ENCODE results near the gene GRIK4.

GRIK4 gene

GRCh38 chr11:120818097-120818496 lies 306.5 kb downstream of the GRIK4 start:
- DNase-seq, result no peak

- no peak for DNase-seq
These were observed 307.5 kb downstream of the GRIK4 start for GRCh38 chr11:120819003-120819402.

- no peak for DNase-seq
These were observed 308.2 kb downstream of the GRIK4 start for GRCh38 chr11:120819437-120820365.

GRCh38 chr11:120823159-120823558 lies 311.6 kb downstream of the GRIK4 start:
- no peak for DNase-seq

GRCh38 chr11:120824242-120824641 lies 312.7 kb downstream of the GRIK4 start:
- no peak for DNase-seq

- DNase-seq, result no peak
These were observed 315.6 kb downstream of the GRIK4 start for GRCh38 chr11:120827198-120827597.

- no peak for DNase-seq
These were observed 316.3 kb downstream of the GRIK4 start for GRCh38 chr11:120827820-120828219.

- DNase-seq, result no peak
These were observed 317.3 kb downstream of the GRIK4 start for GRCh38 chr11:120828847-120829246.

- no peak for DNase-seq
These were observed 318.6 kb downstream of the GRIK4 start for GRCh38 chr11:120830085-120830620.

GRCh38 chr11:120832481-120833238 lies 321.1 kb downstream of the GRIK4 start:
- DNase-seq, result no peak

- DNase-seq, result no peak
These were observed 323.2 kb downstream of the GRIK4 start for GRCh38 chr11:120834686-120835210.

- peak; percentile 82 for DNase-seq
These were observed 324.2 kb downstream of the GRIK4 start for GRCh38 chr11:120835601-120836228.

GRCh38 chr11:120837696-120838095 lies 326.1 kb downstream of the GRIK4 start:
- DNase-seq, result no peak

- DNase-seq, result no peak
These were observed 327.7 kb downstream of the GRIK4 start for GRCh38 chr11:120839201-120839600.

GRCh38 chr11:120839846-120840402 lies 328.4 kb downstream of the GRIK4 start:
- peak; percentile 1 for DNase-seq

- no peak for DNase-seq
These were observed 329.1 kb downstream of the GRIK4 start for GRCh38 chr11:120840661-120841060.

- DNase-seq, result peak; percentile 7
These were observed 329.5 kb downstream of the GRIK4 start for GRCh38 chr11:120841074-120841473.

GRCh38 chr11:120842195-120842594 lies 330.6 kb downstream of the GRIK4 start:
- no peak for DNase-seq

- DNase-seq, result no peak
These were observed 341.9 kb downstream of the GRIK4 start for GRCh38 chr11:120853435-120853834.

- no peak for DNase-seq
These were observed 343.4 kb downstream of the GRIK4 start for GRCh38 chr11:120854988-120855387.

GRCh38 chr11:120857508-120857907 lies 346.0 kb downstream of the GRIK4 start:
- no peak for DNase-seq

GRCh38 chr11:120858740-120859139 lies 347.2 kb downstream of the GRIK4 start:
- DNase-seq, result no peak
